ENCODE measurements around the gene ADAM10.
"Not testable (repeated sequence)": the region's sequence is repeated elsewhere in the genome, so short reads cannot be mapped to it uniquely, and the experiment has no call there.

ADAM10 gene

GRCh38 chr15:58605931-58606530 lies 143.5 kb downstream of the ADAM10 start:
- no peak for DNase-seq

- DNase-seq: no peak
These were observed 145.0 kb downstream of the ADAM10 start for GRCh38 chr15:58604455-58604923.

GRCh38 chr15:58603927-58604326 lies 145.6 kb downstream of the ADAM10 start:
- not testable (repeated sequence) for DNase-seq

- no peak for DNase-seq
These were observed 146.7 kb downstream of the ADAM10 start for GRCh38 chr15:58602823-58603222.

GRCh38 chr15:58598829-58599210 lies 150.7 kb downstream of the ADAM10 start:
- no peak for DNase-seq

- DNase-seq: no peak
These were observed 151.3 kb downstream of the ADAM10 start for GRCh38 chr15:58597943-58598828.

GRCh38 chr15:58595516-58596263 lies 153.8 kb downstream of the ADAM10 start:
- no peak for DNase-seq

GRCh38 chr15:58594898-58595297 lies 154.6 kb downstream of the ADAM10 start:
- no peak for DNase-seq

- DNase-seq: no peak
These were observed 155.6 kb downstream of the ADAM10 start for GRCh38 chr15:58593870-58594269.

GRCh38 chr15:58590926-58591325 lies 158.6 kb downstream of the ADAM10 start:
- DNase-seq: no peak

- no peak for DNase-seq
These were observed 159.3 kb downstream of the ADAM10 start for GRCh38 chr15:58590236-58590635.

GRCh38 chr15:58589047-58589446 lies 160.5 kb downstream of the ADAM10 start:
- DNase-seq: no peak

- no peak for DNase-seq
These were observed 161.4 kb downstream of the ADAM10 start for GRCh38 chr15:58588096-58588495.

- no peak for DNase-seq
These were observed 162.0 kb downstream of the ADAM10 start for GRCh38 chr15:58587486-58587885.

GRCh38 chr15:58585693-58586443 lies 163.6 kb downstream of the ADAM10 start:
- no peak for DNase-seq

GRCh38 chr15:58584789-58585461 lies 164.6 kb downstream of the ADAM10 start:
- DNase-seq: no peak

- DNase-seq: no peak
These were observed 166.2 kb downstream of the ADAM10 start for GRCh38 chr15:58583171-58583908.

GRCh38 chr15:58582160-58582559 lies 167.3 kb downstream of the ADAM10 start:
- no peak for DNase-seq

- no peak for DNase-seq
These were observed 172.8 kb downstream of the ADAM10 start for GRCh38 chr15:58576657-58577056.

GRCh38 chr15:58575045-58575786 lies 174.3 kb downstream of the ADAM10 start:
- DNase-seq: no peak

- DNase-seq: no peak
These were observed 174.9 kb downstream of the ADAM10 start for GRCh38 chr15:58574631-58575030.

Data from NCI-H774 (cell line).